Type B pancreatic cell (in vitro differentiated cells): ENCODE measurements around the gene PDE9A. TPM values are rescaled to one million over a fixed set of nuclear protein-coding genes. Genes with fewer than 3 reads are reported as not detected.

ENCODE experiments used
- DNase-seq: peaks from one replicate; pipeline ENCODE4 v3.0.0; 2021; ENCODE audit warnings: mixed read lengths; ENCODE audit not compliant: unreplicated experiment; ENCODE audit errors: extremely low spot score
- H3K27ac Mint-ChIP-seq: 2 replicates; pipeline ENCODE4 v1.8.0; 2021; ENCODE audit warnings: mild to moderate bottlenecking, mixed read lengths
- H3K27me3 Mint-ChIP-seq: 2 replicates; pipeline ENCODE4 v1.8.0; 2021; ENCODE audit warnings: mixed read lengths
- H3K36me3 Mint-ChIP-seq: 2 replicates; pipeline ENCODE4 v1.8.0; 2021; ENCODE audit warnings: mixed read lengths
- H3K4me1 Mint-ChIP-seq: one replicate; pipeline ENCODE4 v1.8.0; 2021; ENCODE audit warnings: mixed read lengths; ENCODE audit not compliant: unreplicated experiment
- H3K4me3 Mint-ChIP-seq: 2 replicates; pipeline ENCODE4 v1.8.0; 2021; ENCODE audit warnings: mild to moderate bottlenecking, mixed read lengths
- H3K9me3 Mint-ChIP-seq: 2 replicates; pipeline ENCODE4 v1.8.0; 2021; ENCODE audit warnings: mixed read lengths
- CTCF ChIP-seq: fragments of 200-600 bp; sonication (generic); conservative IDR thresholded peaks from 2 replicates; pipeline ENCODE4 v1.5.0; 2021; ENCODE audit warnings: antibody characterized with exemption, mild to moderate bottlenecking
- total RNA-seq: library from RNA; stranded (reverse); gene quantifications from 2 replicates; pipeline ENCODE4 v1.2.1, GENCODE V29; 2021; ENCODE audit warnings: low replicate concordance

Gene PDE9A
- total RNA-seq, 1 donor from 2014 or later: 18.6 TPM

DNA sequence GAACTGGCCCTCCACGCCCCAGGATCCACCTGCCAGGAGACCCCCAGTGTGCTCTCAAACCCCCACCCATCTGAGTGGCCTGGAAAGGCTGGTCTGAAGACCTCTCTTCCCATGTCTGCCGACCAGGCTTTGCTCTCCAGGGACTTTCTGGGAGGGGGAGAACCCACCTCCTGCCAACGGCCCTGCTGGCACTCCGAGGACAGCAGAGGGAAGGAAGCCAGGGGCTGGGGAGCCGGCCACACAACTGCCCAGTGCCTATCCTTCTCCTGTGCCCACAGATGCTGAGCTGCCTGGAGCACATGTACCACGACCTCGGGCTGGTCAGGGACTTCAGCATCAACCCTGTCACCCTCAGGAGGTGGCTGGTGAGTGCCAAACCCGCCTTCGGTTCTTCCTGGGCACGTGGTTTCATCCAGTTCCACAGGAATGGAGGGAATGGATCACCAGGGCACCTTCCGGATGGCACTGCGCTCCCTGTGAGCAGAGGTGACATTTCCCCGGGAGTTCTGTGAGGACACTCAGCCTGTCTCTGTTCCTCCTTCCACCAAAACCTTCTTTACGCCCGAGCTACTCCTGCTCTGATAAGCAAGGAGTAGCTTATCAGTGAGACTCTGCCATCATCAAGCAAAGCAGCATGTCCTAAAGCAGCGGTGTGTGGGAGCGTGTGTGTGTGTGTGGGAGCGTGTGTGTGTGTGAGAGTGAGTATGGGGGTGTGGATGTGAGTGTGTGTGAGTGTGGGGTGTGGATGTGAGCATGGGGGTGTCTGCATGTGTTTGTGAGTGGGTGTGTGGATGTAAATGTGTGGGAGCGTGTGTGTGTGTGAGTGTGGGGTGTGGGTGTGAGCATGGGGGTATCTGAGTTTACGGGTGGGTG, 105.5 kb downstream of the PDE9A start:
- TF ChIP-seq CTCF: no peak
- no peak overlapping the region for H3K27ac Mint-ChIP-seq

GRCh38 chr21:42759594-42759927, 106.1 kb downstream of the PDE9A start:
- TF ChIP-seq CTCF: no peak
- H3K27me3 Mint-ChIP-seq: no peaks in the 10 kb centered on the region
- H3K36me3 Mint-ChIP-seq: no peaks in the 10 kb centered on the region
- no peaks in the 10 kb centered on the region for H3K4me1 Mint-ChIP-seq
- no peak overlapping the region for H3K4me3 Mint-ChIP-seq
- no peaks in the 10 kb centered on the region for H3K9me3 Mint-ChIP-seq
- H3K27ac Mint-ChIP-seq: no peak overlapping the region
- DNase-seq: no peak

More for the DNA sequence above, 105.5 kb downstream of the PDE9A start:
- Mint-ChIP-seq H3K4me3 (no peak overlapping the region), H3K36me3 (no peaks in the 10 kb centered on the region), H3K4me1 (no peaks in the 10 kb centered on the region), H3K9me3 (no peaks in the 10 kb centered on the region), H3K27me3 (no peaks in the 10 kb centered on the region)
- DNase-seq: no peak

DNA sequence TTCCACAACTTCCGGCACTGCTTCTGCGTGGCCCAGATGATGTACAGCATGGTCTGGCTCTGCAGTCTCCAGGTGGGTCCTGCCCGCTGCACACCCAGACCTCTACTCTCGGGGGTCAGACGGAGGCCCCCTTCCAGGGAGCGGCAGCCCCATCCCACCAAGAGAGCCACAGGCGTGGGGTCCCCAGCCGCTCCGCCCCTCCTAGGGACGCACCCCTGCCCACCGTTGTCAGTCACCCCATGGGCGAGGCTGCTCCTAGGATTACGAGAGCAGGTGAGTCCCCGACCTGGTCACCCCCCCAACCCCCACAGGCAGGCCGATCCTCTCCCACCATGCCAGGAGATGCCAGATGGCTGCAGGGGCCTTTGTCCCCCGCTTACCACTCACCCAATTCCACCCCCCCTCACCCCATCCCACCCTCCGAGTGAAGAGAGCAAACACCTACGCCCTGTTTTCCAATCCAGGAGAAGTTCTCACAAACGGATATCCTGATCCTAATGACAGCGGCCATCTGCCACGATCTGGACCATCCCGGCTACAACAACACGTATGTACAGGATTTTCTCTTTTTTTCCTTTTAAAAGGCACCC, 107.0 kb downstream of the PDE9A start:
- no peak for DNase-seq
- no peak overlapping the region for H3K4me3 Mint-ChIP-seq
- no peak for TF ChIP-seq CTCF
- no peaks in the 10 kb centered on the region for H3K36me3 Mint-ChIP-seq
- H3K27me3 Mint-ChIP-seq: no peaks in the 10 kb centered on the region
- H3K4me1 Mint-ChIP-seq: no peaks in the 10 kb centered on the region
- no peaks in the 10 kb centered on the region for H3K9me3 Mint-ChIP-seq
- H3K27ac Mint-ChIP-seq: peak overlapping the region; percentile 61

- H3K36me3 Mint-ChIP-seq: no peaks in the 10 kb centered on the region
- TF ChIP-seq CTCF: no peak
- no peaks in the 10 kb centered on the region for H3K4me1 Mint-ChIP-seq
- H3K27me3 Mint-ChIP-seq: no peaks in the 10 kb centered on the region
- no peak overlapping the region for H3K4me3 Mint-ChIP-seq
- no peaks in the 10 kb centered on the region for H3K9me3 Mint-ChIP-seq
- no peak for DNase-seq
- peak overlapping the region; percentile 61 for H3K27ac Mint-ChIP-seq
Measured at GRCh38 chr21:42760951-42761751, 107.7 kb downstream of the PDE9A start.

- H3K27me3 Mint-ChIP-seq: no peaks in the 10 kb centered on the region
Measured at GRCh38 chr21:42761776-42762335, 108.4 kb downstream of the PDE9A start.

More at GRCh38 chr21:42761776-42762335, 108.4 kb downstream of the PDE9A start:
- no peak for TF ChIP-seq CTCF
- H3K4me1 Mint-ChIP-seq: no peaks in the 10 kb centered on the region
- H3K36me3 Mint-ChIP-seq: no peaks in the 10 kb centered on the region
- DNase-seq: no peak
- H3K9me3 Mint-ChIP-seq: no peaks in the 10 kb centered on the region
- peak overlapping the region; percentile 46 for H3K27ac Mint-ChIP-seq
- no peak overlapping the region for H3K4me3 Mint-ChIP-seq
